NCI-H1105 (cell line): ENCODE results near the gene SPRYD4.
A peak's percentile ranks its signal among the peaks of the same experiment; 100 is the strongest.

ENCODE experiments used
- DNase-seq: peaks from one replicate; lab custom pipeline; 2025; lab: John Stamatoyannopoulos, UW

SPRYD4 gene

DNA sequence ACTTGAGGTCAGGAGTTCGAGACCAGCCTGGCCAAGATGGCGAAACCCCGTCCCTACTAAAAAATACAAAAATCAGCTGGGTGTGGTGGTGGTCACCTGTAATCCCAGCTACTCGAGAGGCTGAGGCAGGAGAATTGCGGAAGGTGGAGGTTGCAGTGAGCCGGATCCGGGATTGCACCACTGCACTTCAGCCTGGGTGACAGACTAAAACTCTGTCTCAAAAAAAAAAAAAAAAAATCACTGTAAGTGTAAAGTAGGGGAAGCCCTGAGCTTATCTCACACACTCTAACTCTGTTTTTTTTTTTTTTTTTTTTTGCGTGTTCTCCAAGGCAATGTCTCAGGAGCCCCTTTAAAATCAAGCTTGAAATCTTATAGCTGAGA, 52.8 kb downstream of the SPRYD4 start:
- no peak for DNase-seq

- peak; percentile 48 for DNase-seq
Measured at GRCh38 chr12:56521590-56522371, 53.4 kb downstream of the SPRYD4 start, which contains the start of gene RBMS2. Gene RBMS2, plus strand, starts transcription at chr12:56521820. Its CDS starts 204 bp downstream, at chr12:56522024.

DNA sequence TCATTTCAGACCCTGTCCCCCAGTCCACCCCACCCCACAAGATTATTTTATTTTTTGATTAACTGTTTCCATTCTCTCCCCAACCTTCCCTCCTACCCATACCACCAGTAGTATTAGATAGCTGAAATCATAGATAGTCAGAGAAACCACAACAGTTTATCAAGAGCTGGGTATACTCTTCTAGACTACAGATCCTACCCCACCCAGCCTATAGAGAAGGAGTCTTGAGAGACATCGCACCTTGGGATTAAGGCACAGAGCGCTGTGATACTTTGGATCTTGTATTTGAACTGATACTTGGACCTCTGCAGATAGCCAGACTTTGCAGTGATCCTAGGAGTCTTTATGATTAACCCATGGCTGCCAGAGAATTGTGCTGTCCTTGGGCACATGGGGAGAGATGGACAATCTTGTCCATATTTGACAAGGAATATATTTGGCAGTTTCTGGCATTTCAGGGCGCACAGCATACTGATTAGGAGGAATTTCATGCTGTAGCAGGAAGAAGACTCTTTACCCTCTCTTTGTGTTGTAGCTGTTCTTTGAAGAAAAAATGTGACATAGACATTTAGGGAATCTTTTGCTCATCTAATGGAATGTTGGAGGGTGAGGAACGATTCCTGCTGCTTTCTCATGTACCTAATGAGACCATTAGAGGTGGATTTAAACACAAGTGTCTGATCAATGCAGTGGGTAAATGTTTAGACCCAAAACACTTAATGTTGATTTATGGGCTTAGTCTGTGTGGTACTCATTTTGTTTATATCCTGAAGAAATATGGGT, 54.2 kb downstream of the SPRYD4 start:
- no peak for DNase-seq

DNA sequence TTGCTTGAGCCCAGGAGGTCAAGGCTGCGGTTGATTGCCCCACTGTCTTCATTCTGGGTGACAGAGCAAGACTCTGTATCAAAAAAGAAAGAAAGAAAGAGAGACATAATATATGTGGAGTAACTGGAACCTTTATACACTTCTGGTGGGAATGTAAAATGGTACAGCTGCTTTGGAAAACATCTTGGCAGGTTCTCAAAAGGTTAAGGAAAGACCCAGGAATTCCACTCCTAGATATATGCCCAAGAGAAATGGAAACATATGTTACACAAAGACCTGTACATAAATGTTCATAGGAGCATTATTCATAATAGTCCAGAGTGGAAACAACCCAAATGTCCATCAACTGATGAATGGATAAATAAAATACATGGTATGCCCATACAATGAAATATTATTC, 60.5 kb downstream of the SPRYD4 start:
- no peak for DNase-seq
